H9 (cell line): ENCODE measurements around the gene OR10Z1. TPM values are rescaled to one million over a fixed set of nuclear protein-coding genes. Genes with fewer than 3 reads are reported as not detected.

Source experiments
- DNase-seq: peaks from one replicate; pipeline ENCODE4 v3.0.0-alpha.2; 2017
- H2AFZ ChIP-seq: one replicate; pipeline ENCODE4 v1.6.1; 2013; ENCODE audit warnings: mild to moderate bottlenecking, low read length, control low read depth, moderate library complexity
- H2AK5ac ChIP-seq: 2 replicates; pipeline ENCODE4 v1.6.1; 2013; ENCODE audit warnings: low read length, control low read depth, mixed read lengths; ENCODE audit not compliant: insufficient read length
- H2BK120ac ChIP-seq: one replicate; pipeline ENCODE4 v1.6.1; 2013; ENCODE audit warnings: low read depth, mild to moderate bottlenecking, low read length, control low read depth, inconsistent platforms; ENCODE audit not compliant: poor library complexity, severe bottlenecking
- H2BK12ac ChIP-seq: 2 replicates; pipeline ENCODE4 v1.6.1; 2013; ENCODE audit warnings: low read length, control low read depth, mixed read lengths, low read depth; ENCODE audit not compliant: insufficient read length
- H2BK15ac ChIP-seq: 2 replicates; pipeline ENCODE4 v1.6.1; 2013; ENCODE audit warnings: low read depth, low read length, control low read depth
- H2BK20ac ChIP-seq: one replicate; pipeline ENCODE4 v1.6.1; 2013; ENCODE audit warnings: low read depth, mild to moderate bottlenecking, low read length, control low read depth, inconsistent platforms; ENCODE audit not compliant: poor library complexity, severe bottlenecking
- H2BK5ac ChIP-seq: 2 replicates; pipeline ENCODE4 v1.6.1; 2013; ENCODE audit warnings: low read length, control low read depth, mixed read lengths; ENCODE audit not compliant: insufficient read length
- H3K14ac ChIP-seq: 2 replicates; pipeline ENCODE4 v1.6.1; 2013; ENCODE audit warnings: low read length, control low read depth; ENCODE audit not compliant: insufficient read depth
- H3K18ac ChIP-seq: 2 replicates; pipeline ENCODE4 v1.6.1; 2013; ENCODE audit warnings: low read depth, mild to moderate bottlenecking, mixed read lengths, low read length, control low read depth; ENCODE audit not compliant: insufficient read length
- H3K23ac ChIP-seq: 2 replicates; pipeline ENCODE4 v1.6.1; 2013; ENCODE audit warnings: low read length, control low read depth, mixed read lengths, low read depth; ENCODE audit not compliant: insufficient read length
- H3K23me2 ChIP-seq: 2 replicates; pipeline ENCODE4 v1.6.1; 2013; ENCODE audit warnings: low read depth, mild to moderate bottlenecking, mixed read lengths, low read length, control low read depth; ENCODE audit not compliant: insufficient read length, poor library complexity, severe bottlenecking
- H3K27ac ChIP-seq: 2 replicates; pipeline ENCODE4 v1.5.1; 2013; ENCODE audit warnings: low read length, control low read depth, mixed read lengths, low read depth; ENCODE audit not compliant: insufficient read length
- H3K27me3 ChIP-seq: 2 replicates; pipeline ENCODE4 v1.6.1; 2013; ENCODE audit warnings: low read length, control low read depth, inconsistent platforms; ENCODE audit not compliant: insufficient read depth
- H3K4ac ChIP-seq: 2 replicates; pipeline ENCODE4 v1.6.1; 2013; ENCODE audit warnings: low read depth, mild to moderate bottlenecking, control low read depth, inconsistent platforms, low read length, moderate library complexity
- H3K4me1 ChIP-seq: 2 replicates; pipeline ENCODE4 v1.6.1; 2013; ENCODE audit warnings: low read length, control low read depth, inconsistent platforms; ENCODE audit not compliant: insufficient read depth
- H3K4me2 ChIP-seq: 2 replicates; pipeline ENCODE4 v1.6.1; 2013; ENCODE audit warnings: low read length, control low read depth, mixed read lengths; ENCODE audit not compliant: insufficient read length, insufficient read depth
- H3K56ac ChIP-seq: 2 replicates; pipeline ENCODE4 v1.6.1; 2013; ENCODE audit warnings: low read depth, mild to moderate bottlenecking, mixed read lengths, low read length, control low read depth; ENCODE audit not compliant: insufficient read length
- H3K79me1 ChIP-seq: 2 replicates; pipeline ENCODE4 v1.6.1; 2013; ENCODE audit warnings: low read depth, mild to moderate bottlenecking, moderate library complexity, low read length, control low read depth, inconsistent platforms; ENCODE audit not compliant: insufficient read depth, poor library complexity, severe bottlenecking
- H3K79me2 ChIP-seq: 2 replicates; pipeline ENCODE4 v1.6.1; 2013; ENCODE audit warnings: low read length, control low read depth, inconsistent platforms; ENCODE audit not compliant: insufficient read depth
- H3K9ac ChIP-seq: 2 replicates; pipeline ENCODE4 v1.6.1; 2013; ENCODE audit warnings: low read length, control low read depth, mixed read lengths; ENCODE audit not compliant: insufficient read length; ENCODE audit errors: extremely low read depth
- H3K9me3 ChIP-seq: one replicate; pipeline ENCODE4 v1.6.1; 2013; ENCODE audit warnings: low read depth, low read length, inconsistent platforms; ENCODE audit not compliant: control insufficient read depth
- H3T11ph ChIP-seq: one replicate; pipeline ENCODE4 v1.6.1; 2013; ENCODE audit warnings: mild to moderate bottlenecking, low read length, control low read depth, inconsistent platforms
- H4K20me1 ChIP-seq: one replicate; pipeline ENCODE4 v1.6.1; 2013; ENCODE audit not compliant: control insufficient read depth, insufficient read length, insufficient read depth
- H4K5ac ChIP-seq: 2 replicates; pipeline ENCODE4 v1.6.1; 2013; ENCODE audit warnings: low read depth, mild to moderate bottlenecking, mixed read lengths, low read length, control low read depth; ENCODE audit not compliant: insufficient read length
- H4K8ac ChIP-seq: replicated peaks from 2 replicates; pipeline ENCODE4 v1.6.1; 2013; ENCODE audit warnings: low read length, control low read depth, mixed read lengths, low read depth; ENCODE audit not compliant: insufficient read length
- H4K91ac ChIP-seq: 2 replicates; pipeline ENCODE4 v1.6.1; 2013; ENCODE audit warnings: low read depth, mild to moderate bottlenecking, moderate library complexity, mixed read lengths, low read length, control low read depth; ENCODE audit not compliant: insufficient read length
- H3K27ac Mint-ChIP-seq, 3 experiments: 2 replicates in 2 of 3; 3 replicates in 1 of 3; pipeline ENCODE4 v1.8.0; 2020 to 2021; ENCODE audit warnings: mixed read lengths in 3 of 3, mild to moderate bottlenecking in 1 of 3, moderate library complexity in 1 of 3
- H3K27me3 Mint-ChIP-seq: 2 replicates; pipeline ENCODE4 v1.8.0; 2021; ENCODE audit warnings: low read depth, mild to moderate bottlenecking, moderate library complexity, mixed read lengths
- H3K36me3 Mint-ChIP-seq, 3 experiments: 2 replicates in 2 of 3; 3 replicates in 1 of 3; pipeline ENCODE4 v1.8.0; 2020 to 2021; ENCODE audit warnings: low read depth in 3 of 3, mixed read lengths in 3 of 3; ENCODE audit not compliant: insufficient read depth in 1 of 3
- H3K4me1 Mint-ChIP-seq, 2 experiments: 2 replicates each; pipeline ENCODE4 v1.8.0; 2020; ENCODE audit warnings: mixed read lengths in 2 of 2
- H3K4me3 Mint-ChIP-seq, 2 experiments: 2 replicates in 1 of 2; 3 replicates in 1 of 2; pipeline ENCODE4 v1.8.0; 2020 to 2021; ENCODE audit warnings: mild to moderate bottlenecking in 2 of 2, mixed read lengths in 2 of 2, moderate library complexity in 1 of 2
- H3K9me3 Mint-ChIP-seq, 2 experiments: 2 replicates in 1 of 2; 3 replicates in 1 of 2; pipeline ENCODE4 v1.8.0; 2020; ENCODE audit warnings: mild to moderate bottlenecking in 2 of 2, mixed read lengths in 2 of 2, moderate library complexity in 1 of 2
- CTCF ChIP-seq: fragments of 200-600 bp; sonication (generic); conservative IDR thresholded peaks from 3 replicates; pipeline ENCODE4 v1.8.0; 2021; ENCODE audit warnings: antibody characterized with exemption, mild to moderate bottlenecking
- WGBS: extraction: QIAGEN DNeasy Blood & Tissue Kit; methylation state at CpG from one replicate; pipeline ENCODE4 v1.1.7; 2013; ENCODE audit warnings: missing lambda C conversion rate, low lambda C conversion rate, mixed read lengths; ENCODE audit not compliant: insufficient read length; ENCODE audit errors: extremely low coverage; 5-methylcytosine and 5-hydroxymethylcytosine counted together
- total RNA-seq: library from RNA; stranded (reverse); gene quantifications from 2 replicates; pipeline ENCODE4 v1.2.1, GENCODE V29; 2021

Gene OR10Z1
- total RNA-seq, 1 experiment from 2014 or later = not detected

GRCh38 chr1:158586942-158587341 is 18.1 kb upstream of the OR10Z1 start:
- Histone ChIP-seq H2BK12ac (no peak overlapping the region), H2BK20ac (no peak overlapping the region), H3K79me1 (no peaks in the 10 kb centered on the region), H3T11ph (no peak overlapping the region), H3K4ac (no peak overlapping the region), H3K14ac (no peak overlapping the region), H3K4me2 (no peak overlapping the region), H3K4me1 (no peaks in the 10 kb centered on the region; the same call in 1 of the 2 replicates), H3K23ac (no peak overlapping the region), H3K79me2 (no peaks in the 10 kb centered on the region), H2BK120ac (no peak overlapping the region), H2BK15ac (no peak overlapping the region), H4K5ac (no peak overlapping the region), H3K23me2 (no peaks in the 10 kb centered on the region), H3K18ac (no peak overlapping the region), H3K9me3 (no peaks in the 10 kb centered on the region), H3K56ac (no peak overlapping the region), H4K8ac (no peak overlapping the region), H2BK5ac (no peak overlapping the region), H4K20me1 (no peaks in the 10 kb centered on the region), H2AK5ac (no peak overlapping the region), H3K27me3 (no peaks in the 10 kb centered on the region), H2AFZ (no peak overlapping the region), H3K27ac (no peak overlapping the region), H4K91ac (no peak overlapping the region), H3K9ac (no peak overlapping the region)
- peaks cover 10 to 11% of the 10 kb centered on the region in 2 experiments; a peak in 4 of 5 replicates for H3K9me3 Mint-ChIP-seq
- no peaks in the 10 kb centered on the region for H3K27me3 Mint-ChIP-seq
- peaks cover 4 to 8% (median 4%) of the 10 kb centered on the region in 3 experiments; a peak in 5 of 7 replicates for H3K36me3 Mint-ChIP-seq
- no peak overlapping the region for H3K4me3 Mint-ChIP-seq
- peak overlapping the region in 1 of 3 experiments; percentile 76; a peak in 2 of 7 replicates for H3K27ac Mint-ChIP-seq
- WGBS = no CpG with 5 or more reads among the region's 1 CpG
- TF ChIP-seq CTCF = no peak
- H3K4me1 Mint-ChIP-seq = no peaks in the 10 kb centered on the region
- no peak for DNase-seq
